ENCODE data around the gene SWI5. TPM values are rescaled to one million over a fixed set of nuclear protein-coding genes. Genes with fewer than 3 reads are reported as not detected.

SWI5 gene
- total and polyA plus RNA-seq, 2 experiments from 2014 or later: 26.6 to 42.5 TPM

DNA sequence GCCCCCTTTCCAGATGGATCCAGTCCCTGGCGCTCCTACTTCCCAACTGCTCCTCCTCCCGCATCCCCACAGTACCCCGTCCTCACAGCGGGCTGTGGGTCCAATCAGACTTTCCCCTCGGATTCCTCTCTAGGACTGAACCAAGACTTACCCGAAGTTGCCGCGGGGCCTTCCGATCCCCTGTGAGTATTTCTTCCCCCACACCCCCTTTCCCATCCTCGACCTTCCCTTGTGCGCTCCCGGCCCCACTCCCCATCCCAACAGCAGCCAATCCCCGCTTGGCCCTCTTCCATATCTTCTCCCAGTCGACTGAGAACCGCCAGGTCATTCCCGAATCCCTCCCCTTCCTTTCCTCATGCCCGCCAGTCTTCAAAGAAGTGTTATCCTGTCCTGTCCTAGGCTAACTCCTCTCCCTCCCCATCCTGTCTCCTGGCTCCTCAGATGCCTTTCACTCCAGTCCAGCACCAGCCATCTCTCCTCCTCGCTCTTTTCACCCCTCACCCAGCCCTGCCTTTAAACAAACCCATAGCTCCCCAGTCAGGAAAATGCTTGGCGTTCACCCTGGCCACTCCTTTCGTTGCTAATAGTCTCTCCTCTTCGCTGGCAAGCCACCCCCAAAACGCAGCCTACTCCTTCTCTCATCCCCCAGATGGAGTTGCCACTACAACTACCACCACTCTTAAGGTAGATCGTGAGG lies 646 bp downstream of the SWI5 start:
- Histone ChIP-seq H2AFZ (peak overlapping the region; percentile 53; the same call in 1 of the 2 replicates), H3K4me3 (peak overlapping the region; percentile 73), H3K4me2 (peak overlapping the region; percentile 81), H3F3A (replicated peaks; ENCODE audit: low read depth) (peaks cover 13% of the 10 kb centered on the region; the same call in 1 of the 2 replicates), H3K27ac (ENCODE audit: low read depth) (peak overlapping the region; percentile 69), H4K20me1 (replicated peaks; ENCODE audit: insufficient read depth) (peaks cover 12% of the 10 kb centered on the region), H3K9me2 (ENCODE audit: insufficient read depth) (no peaks in the 10 kb centered on the region), H3K27me3 (ENCODE audit: insufficient read depth) (no peaks in the 10 kb centered on the region), H3K4me1 (ENCODE audit: insufficient read depth) (peaks cover 8% of the 10 kb centered on the region; the same call in 1 of the 2 replicates), H3K79me2 (replicated peaks; ENCODE audit: insufficient read depth) (peaks cover 21% of the 10 kb centered on the region), H3K36me3 (ENCODE audit: insufficient read depth) (no peaks in the 10 kb centered on the region; the same call in 1 of the 2 replicates)
- ATAC-seq (peak; percentile 49), DNase-seq (ENCODE audit: low spot score) (peak; percentile 77)
- peaks cover 9% of the 10 kb centered on the region for H3K36me3 Mint-ChIP-seq (ENCODE audit: low read depth)
- peaks cover 13% of the 10 kb centered on the region for H3K4me1 Mint-ChIP-seq
- H3K4me3 Mint-ChIP-seq: peak overlapping the region; percentile 91
- H3K27me3 Mint-ChIP-seq (ENCODE audit: insufficient read depth, low read depth, poor library complexity): peaks cover 17% of the 10 kb centered on the region
- peak overlapping the region; percentile 95 for H3K27ac Mint-ChIP-seq
- no peaks in the 10 kb centered on the region; the same call in 2 of the 3 replicates for H3K9me3 Mint-ChIP-seq
- TF ChIP-seq ZNF114 (CRISPR knock-in tag; IDR thresholded peaks at IDR 0.05) (no peak), STAT1 (IDR thresholded peaks at IDR 0.05; ENCODE audit: unreplicated experiment) (no peak), ZNF462 (CRISPR knock-in tag; IDR thresholded peaks at IDR 0.05) (no peak), CREB1 (CRISPR knock-in tag; IDR thresholded peaks at IDR 0.05; ENCODE audit: low read depth) (no peak), CTCF (conservative IDR thresholded peaks at IDR 0.05; ENCODE audit: low read depth in 2 of 2) (no peak), EZH2 (IDR thresholded peaks at IDR 0.05; ENCODE audit: low read depth, unreplicated experiment) (no peak), REST (IDR thresholded peaks at IDR 0.05; ENCODE audit: unreplicated experiment) (no peak), ZNF331 (CRISPR knock-in tag; IDR thresholded peaks at IDR 0.05; ENCODE audit: low read depth) (no peak), POLR2AphosphoS5 (IDR thresholded peaks at IDR 0.05; ENCODE audit: low read depth) (no peak), EZH2phosphoT487 (IDR thresholded peaks at IDR 0.05; ENCODE audit: unreplicated experiment) (no peak), JUNB (IDR thresholded peaks at IDR 0.05; ENCODE audit: unreplicated experiment) (no peak), NANOG (IDR thresholded peaks at IDR 0.05; ENCODE audit: borderline replicate concordance) (no peak)
- TF ChIP-seq, protein P1, sequence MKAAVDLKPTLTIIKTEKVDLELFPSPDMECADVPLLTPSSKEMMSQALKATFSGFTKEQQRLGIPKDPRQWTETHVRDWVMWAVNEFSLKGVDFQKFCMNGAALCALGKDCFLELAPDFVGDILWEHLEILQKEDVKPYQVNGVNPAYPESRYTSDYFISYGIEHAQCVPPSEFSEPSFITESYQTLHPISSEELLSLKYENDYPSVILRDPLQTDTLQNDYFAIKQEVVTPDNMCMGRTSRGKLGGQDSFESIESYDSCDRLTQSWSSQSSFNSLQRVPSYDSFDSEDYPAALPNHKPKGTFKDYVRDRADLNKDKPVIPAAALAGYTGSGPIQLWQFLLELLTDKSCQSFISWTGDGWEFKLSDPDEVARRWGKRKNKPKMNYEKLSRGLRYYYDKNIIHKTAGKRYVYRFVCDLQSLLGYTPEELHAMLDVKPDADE (IDR thresholded peaks at IDR 0.05): no peak
